IMR-90 (cell line): ENCODE data around the gene TK2. TPM values are rescaled to one million over a fixed set of nuclear protein-coding genes. Genes with fewer than 3 reads are reported as not detected.
A peak's percentile ranks its signal among the peaks of the same experiment; 100 is the strongest.

Source experiments
- ATAC-seq: fragments of 200-7000 bp; cut with Tn5 transposase; 2 replicates; pipeline ENCODE4 v1.9.1; 2020; ENCODE audit warnings: low read depth, mild to moderate bottlenecking, moderate library complexity
- BruUV-seq: library from RNA; stranded (reverse); fragments of 400-500 nt; replicated peaks from 2 replicates; lab custom pipeline; 2021; lab: Mats Ljungman, UMichigan
- CTCF ChIA-PET: fragments of 300-600 bp; formaldehyde crosslinking; extraction: SDS; loops from one replicate; lab custom pipeline; 2021; ENCODE audit warnings: antibody characterized with exemption; lab: Yijun Ruan, JAX
- POLR2A ChIA-PET: fragments of 300-600 bp; sonication (Branson Sonifier 250); formaldehyde crosslinking; loops from one replicate; lab custom pipeline; 2022; ENCODE audit warnings: antibody characterized with exemption; ENCODE audit not compliant: unreplicated experiment; lab: Charles Lee
- DNase-seq: peaks from one replicate; pipeline ENCODE4 v3.0.0; 2013
- H2AFZ ChIP-seq: replicated peaks from 2 replicates; pipeline ENCODE3; 2013; ENCODE audit warnings: low read length, mild to moderate bottlenecking; ENCODE audit not compliant: poor library complexity
- H2AK5ac ChIP-seq: 2 replicates; pipeline ENCODE4 v1.6.1; 2013; ENCODE audit warnings: low read depth, low read length, inconsistent platforms
- H2AK9ac ChIP-seq: replicated peaks from 2 replicates; pipeline ENCODE3; 2013; ENCODE audit warnings: mild to moderate bottlenecking, low read depth, low read length, moderate library complexity; ENCODE audit not compliant: poor library complexity
- H2BK120ac ChIP-seq: 2 replicates; pipeline ENCODE4 v1.6.1; 2013; ENCODE audit warnings: low read depth, low read length, inconsistent platforms
- H2BK15ac ChIP-seq: 3 replicates; pipeline ENCODE4 v1.6.1; 2013; ENCODE audit warnings: low read depth, low read length, inconsistent platforms
- H2BK20ac ChIP-seq: 2 replicates; pipeline ENCODE4 v1.6.1; 2013; ENCODE audit warnings: low read depth, mild to moderate bottlenecking, inconsistent platforms, low read length, moderate library complexity
- H2BK5ac ChIP-seq: 2 replicates; pipeline ENCODE4 v1.6.1; 2013; ENCODE audit warnings: mild to moderate bottlenecking, low read depth, low read length, inconsistent platforms; ENCODE audit not compliant: poor library complexity, severe bottlenecking
- H3K14ac ChIP-seq: replicated peaks from 2 replicates; pipeline ENCODE4 v1.6.1; 2013; ENCODE audit warnings: low read depth, low read length, inconsistent platforms
- H3K18ac ChIP-seq: 2 replicates; pipeline ENCODE4 v1.6.1; 2013; ENCODE audit warnings: low read depth, low read length, control low read depth
- H3K23ac ChIP-seq: 2 replicates; pipeline ENCODE4 v1.6.1; 2013; ENCODE audit warnings: low read depth, low read length, inconsistent platforms
- H3K27ac ChIP-seq: 2 replicates; pipeline ENCODE4 v1.5.1; 2013; ENCODE audit warnings: mild to moderate bottlenecking, control low read depth, low read length; ENCODE audit not compliant: insufficient read depth
- H3K27me3 ChIP-seq: 2 replicates; pipeline ENCODE4 v1.6.1; 2013; ENCODE audit warnings: low read length; ENCODE audit not compliant: control insufficient read depth, insufficient read depth
- H3K36me3 ChIP-seq: 2 replicates; pipeline ENCODE4 v1.6.1; 2013; ENCODE audit warnings: low read length, mixed read lengths; ENCODE audit not compliant: control insufficient read depth, insufficient read depth
- H3K4ac ChIP-seq: 2 replicates; pipeline ENCODE4 v1.6.1; 2013; ENCODE audit warnings: low read depth, low read length, inconsistent platforms
- H3K4me1 ChIP-seq: 2 replicates; pipeline ENCODE4 v1.6.1; 2013; ENCODE audit warnings: low read length, mixed read lengths; ENCODE audit not compliant: control insufficient read depth, insufficient read depth
- H3K4me2 ChIP-seq: 2 replicates; pipeline ENCODE4 v1.6.1; 2013; ENCODE audit warnings: low read depth, mild to moderate bottlenecking, control low read depth, low read length, moderate library complexity
- H3K4me3 ChIP-seq: 2 replicates; pipeline ENCODE4 v1.5.1; 2013; ENCODE audit warnings: low read depth, mild to moderate bottlenecking, control low read depth, low read length, moderate library complexity; ENCODE audit not compliant: insufficient read depth
- H3K56ac ChIP-seq: 2 replicates; pipeline ENCODE4 v1.6.1; 2013; ENCODE audit warnings: low read length, inconsistent platforms; ENCODE audit not compliant: insufficient read depth; ENCODE audit errors: extremely low read depth
- H3K79me1 ChIP-seq, 2 experiments: 2 replicates each; pipeline ENCODE4 v1.6.1; 2013; ENCODE audit warnings: low read length in 2 of 2, inconsistent platforms in 1 of 2, low read depth in 1 of 2
- H3K9ac ChIP-seq: 2 replicates; pipeline ENCODE4 v1.6.1; 2013; ENCODE audit warnings: low read depth, low read length, control low read depth
- H3K9me1 ChIP-seq: 2 replicates; pipeline ENCODE4 v1.6.1; 2013; ENCODE audit warnings: low read length, inconsistent platforms; ENCODE audit not compliant: insufficient read depth
- H3K9me3 ChIP-seq: 2 replicates; pipeline ENCODE4 v1.6.1; 2013; ENCODE audit warnings: low read length; ENCODE audit not compliant: control insufficient read depth, insufficient read depth
- H4K20me1 ChIP-seq: 2 replicates; pipeline ENCODE4 v1.6.1; 2013; ENCODE audit warnings: low read length, inconsistent platforms; ENCODE audit not compliant: insufficient read depth
- H4K5ac ChIP-seq: 2 replicates; pipeline ENCODE4 v1.6.1; 2013; ENCODE audit warnings: mild to moderate bottlenecking, low read depth, low read length, control low read depth
- H4K8ac ChIP-seq, 2 experiments: 2 replicates each; pipeline ENCODE4 v1.6.1; 2013; ENCODE audit warnings: low read depth in 2 of 2, low read length in 2 of 2, control low read depth in 1 of 2, inconsistent platforms in 1 of 2
- H4K91ac ChIP-seq: 2 replicates; pipeline ENCODE4 v1.6.1; 2013; ENCODE audit warnings: low read depth, low read length, inconsistent platforms; ENCODE audit not compliant: insufficient read depth
- BHLHE40 ChIP-seq: fragments of 150-350 bp; IDR thresholded peaks from 2 replicates; pipeline ENCODE4 v1.6.1; 2016; ENCODE audit warnings: mild to moderate bottlenecking, low read depth, low read length
- CEBPB ChIP-seq: IDR thresholded peaks from 2 replicates; pipeline ENCODE4 v1.6.1; 2012; ENCODE audit warnings: low read depth, low read length, improper control_type of control experiment
- CHD1 ChIP-seq: IDR thresholded peaks from 2 replicates; pipeline ENCODE4 v1.6.1; 2012; ENCODE audit warnings: low read depth, low read length, improper control_type of control experiment
- CTCF ChIP-seq: conservative IDR thresholded peaks from 2 replicates; pipeline ENCODE4 v1.5.1; 2012; ENCODE audit warnings: mild to moderate bottlenecking, low read depth, low read length, improper control_type of control experiment
- ELK1 ChIP-seq: fragments of 150-350 bp; IDR thresholded peaks from 2 replicates; pipeline ENCODE4 v1.6.1; 2016; ENCODE audit warnings: low read depth, mild to moderate bottlenecking, low read length, moderate library complexity, borderline replicate concordance
- FOS ChIP-seq: fragments of 150-350 bp; IDR thresholded peaks from 2 replicates; pipeline ENCODE4 v1.6.1; 2016; ENCODE audit warnings: low read depth, low read length
- MAFK ChIP-seq: IDR thresholded peaks from 2 replicates; pipeline ENCODE4 v1.6.1; 2012; ENCODE audit warnings: low read depth, low read length, improper control_type of control experiment
- MAZ ChIP-seq: IDR thresholded peaks from 2 replicates; pipeline ENCODE4 v1.6.1; 2012; ENCODE audit warnings: low read depth, mild to moderate bottlenecking, low read length, improper control_type of control experiment, moderate library complexity, borderline replicate concordance
- MXI1 ChIP-seq: IDR thresholded peaks from 2 replicates; pipeline ENCODE4 v1.6.1; 2012; ENCODE audit warnings: low read depth, mild to moderate bottlenecking, low read length, moderate library complexity, borderline replicate concordance
- NFE2L2 ChIP-seq: fragments of 150-350 bp; IDR thresholded peaks from 2 replicates; pipeline ENCODE4 v1.6.1; 2016; ENCODE audit warnings: low read depth, mild to moderate bottlenecking, low read length
- POLR2A ChIP-seq: IDR thresholded peaks from 2 replicates; pipeline ENCODE4 v1.6.1; 2012; ENCODE audit warnings: mild to moderate bottlenecking, low read depth, low read length
- RAD21 ChIP-seq: IDR thresholded peaks from 2 replicates; pipeline ENCODE4 v1.6.1; 2012; ENCODE audit warnings: low read length, improper control_type of control experiment
- RCOR1 ChIP-seq: IDR thresholded peaks from 2 replicates; pipeline ENCODE4 v1.6.1; 2012; ENCODE audit warnings: mild to moderate bottlenecking, low read length, improper control_type of control experiment; ENCODE audit not compliant: insufficient replicate concordance
- RFX5 ChIP-seq: IDR thresholded peaks from 2 replicates; pipeline ENCODE4 v1.8.0; 2012; ENCODE audit warnings: low read depth, mild to moderate bottlenecking, low read length, moderate library complexity
- SMC3 ChIP-seq: fragments of 150-350 bp; IDR thresholded peaks from 2 replicates; pipeline ENCODE4 v1.6.1; 2016; ENCODE audit warnings: low read depth, mild to moderate bottlenecking, antibody characterized with exemption, low read length, moderate library complexity
- USF2 ChIP-seq: fragments of 150-350 bp; IDR thresholded peaks from 2 replicates; pipeline ENCODE4 v1.6.1; 2017; ENCODE audit warnings: mild to moderate bottlenecking, antibody characterized with exemption, low read length, low read depth
- WGBS, 2 experiments: methylation state at CpG; one replicate each; pipeline versions ENCODE4 v1.1.5 to v1.1.7; 2013; ENCODE audit warnings: missing lambda C conversion rate in 2 of 2; ENCODE audit not compliant: insufficient read length in 1 of 2; ENCODE audit errors: extremely low coverage in 2 of 2; 5-methylcytosine and 5-hydroxymethylcytosine counted together
- dilution Hi-C: fragments of 300-500 bp; cut with HindIII; formaldehyde crosslinking; loops from one replicate; pipeline ENCODE4 v1.14.3; 2018; ENCODE audit warnings: low sequenced_read_pairs; ENCODE audit not compliant: unreplicated experiment
- in situ Hi-C: fragments of 300-500 bp; cut with MboI; formaldehyde crosslinking; loops from 3 replicates; pipeline ENCODE4 v1.14.3; 2019; ENCODE audit warnings: low sequenced_read_pairs, inconsistent platforms, mixed read lengths
- intact Hi-C: fragments of 100-400 bp; cut with micrococcal nuclease; formaldehyde crosslinking; loops from 2 replicates; pipeline ENCODE4 v1.10.0; 2022
- polyA plus RNA-seq, 3 experiments: library from polyadenylated mRNA; depleted of rRNA; stranded (reverse); fragments of >200 nt; gene quantifications; 2 replicates each; pipeline ENCODE4 v1.2.3, GENCODE V29; 2012; ENCODE audit warnings: low replicate concordance in 1 of 3
- total RNA-seq: library from RNA; depleted of rRNA; stranded (reverse); fragments of >200 nt; gene quantifications from 2 replicates; pipeline ENCODE4 v1.2.3, GENCODE V29; 2012

Gene TK2
- total and polyA plus RNA-seq, 2 of the 4 experiments (the other 2 are of a cell fraction): 14.7 to 16.5 TPM

DNA sequence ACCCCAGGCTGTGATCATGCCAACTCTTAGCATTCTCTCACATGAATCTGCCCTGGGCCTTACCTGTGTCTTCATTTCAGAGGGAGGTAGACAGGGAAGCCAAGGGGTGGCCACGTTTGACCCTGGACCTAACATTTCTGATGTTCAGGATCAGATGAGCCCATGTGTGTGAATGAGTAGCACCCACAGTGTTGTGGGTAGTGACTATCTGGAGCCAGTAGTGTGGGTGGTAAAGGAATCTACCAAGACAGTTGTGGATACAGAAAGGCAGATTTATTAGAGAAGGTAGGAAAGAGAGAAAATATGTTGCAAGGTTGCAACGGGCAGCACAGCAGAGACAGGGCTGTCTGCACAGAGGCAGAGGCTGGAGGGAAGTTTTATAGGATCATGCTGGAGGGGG, 60.5 kb downstream of the TK2 start:
- WGBS, 2 experiments: 60% methylated on average over 2 of the region's 2 CpGs; no CpG with 5 or more reads in 1 of the 2 experiments
- POLR2A ChIA-PET: no interaction called here

More for the DNA sequence above, 60.5 kb downstream of the TK2 start:
- ATAC-seq (no peak), DNase-seq (no peak)
- Histone ChIP-seq H3K56ac (no peak overlapping the region), H3K18ac (no peak overlapping the region), H4K91ac (no peak overlapping the region), H2AK9ac (no peak overlapping the region), H2BK20ac (no peak overlapping the region), H4K20me1 (no peaks in the 10 kb centered on the region), H3K27me3 (no peaks in the 10 kb centered on the region), H3K9ac (no peak overlapping the region), H2AFZ (no peak overlapping the region), H2BK120ac (no peak overlapping the region), H4K5ac (no peak overlapping the region), H3K4me1 (peaks cover 11% of the 10 kb centered on the region; the same call in 1 of the 2 replicates), H3K23ac (no peak overlapping the region), H3K9me1 (0 out of 2 replicates have a peak, but pooled peaks cover 3% of the 10 kb centered on the region), H3K4me3 (no peak overlapping the region), H2BK15ac (no peak overlapping the region), H2AK5ac (peak overlapping the region; percentile 46; the same call in 1 of the 2 replicates), H3K4me2 (no peak overlapping the region), H3K36me3 (no peaks in the 10 kb centered on the region), H3K9me3 (0 out of 2 replicates have a peak, but pooled peaks cover 3% of the 10 kb centered on the region), H3K27ac (no peak overlapping the region), H3K79me1 (no peaks in the 10 kb centered on the region), H4K8ac (no peak overlapping the region), H3K14ac (no peak overlapping the region), H3K4ac (no peak overlapping the region), H2BK5ac (no peak overlapping the region)
- in situ Hi-C loops: loop anchor here (5.0 kb wide), 1 partner anchor 82 kb away; no protein-coding TSS in a partner anchor
- TF ChIP-seq POLR2A (no peak), MAZ (no peak), RFX5 (no peak), CTCF (no peak), NFE2L2 (no peak), CEBPB (no peak), RCOR1 (no peak), RAD21 (no peak), USF2 (no peak), FOS (no peak), MAFK (no peak), SMC3 (no peak), ELK1 (no peak), MXI1 (no peak), BHLHE40 (no peak), CHD1 (no peak)
- dilution Hi-C loops: no loop called here
- BruUV-seq: no TSS peak
- intact Hi-C loops: no loop called here
- CTCF ChIA-PET: no interaction called here
